DMS79 treated with DMSO at 0.1 percent for 48 hours (cell line): ENCODE measurements around the gene PRKCH.

ENCODE experiments used
- DNase-seq: peaks from one replicate; lab custom pipeline; 2025; lab: John Stamatoyannopoulos, UW

Gene PRKCH

GRCh38 chr14:61589691-61590581, 268.6 kb downstream of the PRKCH start:
- no peak for DNase-seq

- DNase-seq = no peak
Observed at GRCh38 chr14:61591862-61592261, 270.5 kb downstream of the PRKCH start.

GRCh38 chr14:61593330-61593729, 272.0 kb downstream of the PRKCH start:
- no peak for DNase-seq

DNA sequence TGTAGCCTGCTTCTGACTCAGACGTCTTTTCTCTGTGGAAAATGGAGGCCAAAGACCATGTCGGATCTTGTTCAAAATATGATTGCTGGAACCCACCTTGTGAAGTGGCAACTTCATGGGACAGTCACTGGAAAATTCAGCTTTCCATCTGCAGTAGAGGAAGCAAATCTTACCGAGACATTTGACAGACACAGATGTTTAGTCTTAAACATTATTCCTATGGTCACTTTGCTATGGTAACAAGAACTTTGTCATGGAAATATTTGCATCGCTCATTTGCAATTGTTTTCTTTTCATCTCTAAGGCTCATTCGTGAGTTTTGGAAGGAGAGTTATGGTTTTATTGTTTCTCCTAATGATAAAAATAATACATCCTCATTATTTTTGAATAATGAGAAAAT, 275.6 kb downstream of the PRKCH start:
- no peak for DNase-seq

GRCh38 chr14:61598980-61599379, 277.6 kb downstream of the PRKCH start:
- no peak for DNase-seq

GRCh38 chr14:61599942-61600341, 278.6 kb downstream of the PRKCH start:
- DNase-seq = no peak
